B cell (primary cell): ENCODE data around the gene C3orf18. TPM values are rescaled to one million over a fixed set of nuclear protein-coding genes. Genes with fewer than 3 reads are reported as not detected.

Source experiments
- ATAC-seq: fragments of 200-7000 bp; cut with Tn5 transposase; one replicate; pipeline ENCODE4 v1.10.0; 2021; ENCODE audit warnings: low read depth, mild to moderate bottlenecking, moderate number of reproducible peaks, moderate library complexity
- CTCF ChIA-PET: fragments of 350-600 bp; sonication (Branson Sonifier 250); formaldehyde crosslinking; loops from one replicate; lab custom pipeline; 2021; ENCODE audit warnings: antibody characterized with exemption, inconsistent platforms; lab: Charles Lee
- POLR2A ChIA-PET: fragments of 350-600 bp; sonication (Branson Sonifier 250); formaldehyde crosslinking; loops from one replicate; lab custom pipeline; 2021; ENCODE audit warnings: antibody characterized with exemption; lab: Charles Lee
- DNase-seq: peaks from one replicate; pipeline ENCODE4 v3.0.0; 2013
- H2AFZ ChIP-seq: 2 replicates; pipeline ENCODE4 v1.6.1; 2012; ENCODE audit warnings: mild to moderate bottlenecking, low read depth, low read length; ENCODE audit not compliant: insufficient read depth, poor library complexity, severe bottlenecking
- H3K27ac ChIP-seq, 2 donors: 1 replicate in 1 of 2; 2 replicates in 1 of 2; pipeline ENCODE4 v1.5.1; 2012 to 2013; ENCODE audit warnings: low read length in 2 of 2, mild to moderate bottlenecking in 2 of 2, moderate library complexity in 1 of 2
- H3K27me3 ChIP-seq, 4 experiments: fragments of 200-600 bp in 1 of 4; sonication (generic) in 1 of 4; replicated peaks in 1 of 4; 1 replicate in 2 of 4; 2 replicates in 2 of 4; pipeline versions ENCODE4 v1.6.1 to v1.7.0; 2013 to 2016; ENCODE audit warnings: low read length in 3 of 4, mild to moderate bottlenecking in 2 of 4, mixed read lengths in 1 of 4, moderate library complexity in 1 of 4; ENCODE audit not compliant: insufficient read depth in 4 of 4, control insufficient read depth in 3 of 4; ENCODE audit errors: control extremely low read depth in 1 of 4
- H3K36me3 ChIP-seq, 2 experiments: replicated peaks in 1 of 2; 1 replicate in 1 of 2; 2 replicates in 1 of 2; pipeline versions ENCODE4 v1.6.1 to v1.7.1; 2013; ENCODE audit warnings: low read length in 1 of 2; ENCODE audit not compliant: insufficient read depth in 2 of 2, control insufficient read depth in 1 of 2; ENCODE audit errors: control extremely low read depth in 1 of 2, extremely low read depth in 1 of 2
- H3K4me1 ChIP-seq, 2 donors: fragments of 200-600 bp in 1 of 2; sonication (generic) in 1 of 2; 1 replicate in 1 of 2; 2 replicates in 1 of 2; pipeline versions ENCODE4 v1.5.1 to v1.6.1; 2013 to 2017; ENCODE audit warnings: low read length in 2 of 2; ENCODE audit not compliant: control insufficient read depth in 2 of 2, insufficient read depth in 2 of 2
- H3K4me2 ChIP-seq: replicated peaks from 2 replicates; pipeline ENCODE3; 2012; ENCODE audit warnings: mild to moderate bottlenecking, low read depth, low read length; ENCODE audit not compliant: poor library complexity, severe bottlenecking
- H3K4me3 ChIP-seq, 5 experiments: fragments of 200-600 bp in 1 of 5; sonication (generic) in 1 of 5; 1 replicate in 3 of 5; 2 replicates in 2 of 5; pipeline versions ENCODE4 v1.5.1 to v1.7.0; 2011 to 2016; ENCODE audit warnings: low read length in 4 of 5, mild to moderate bottlenecking in 4 of 5, low read depth in 2 of 5, control low read depth in 1 of 5, moderate library complexity in 1 of 5; ENCODE audit not compliant: insufficient read depth in 1 of 5; ENCODE audit errors: control extremely low read depth in 1 of 5, extremely low read depth in 1 of 5
- H3K79me2 ChIP-seq: fragments of 200-600 bp; sonication (generic); one replicate; pipeline ENCODE4 v1.6.0; 2016; ENCODE audit warnings: low read length; ENCODE audit not compliant: control insufficient read depth, insufficient read depth
- H3K9ac ChIP-seq: fragments of 200-600 bp; sonication (generic); 2 replicates; pipeline ENCODE4 v1.6.1; 2017; ENCODE audit warnings: mild to moderate bottlenecking, low read length, moderate library complexity
- H3K9me3 ChIP-seq, 3 donors: one replicate each; pipeline versions ENCODE4 v1.6.1 to v1.7.1; 2013; ENCODE audit warnings: low read length in 2 of 3; ENCODE audit not compliant: control insufficient read depth in 2 of 3, insufficient read depth in 1 of 3; ENCODE audit errors: control extremely low read depth in 1 of 3
- H4K20me1 ChIP-seq: 2 replicates; pipeline ENCODE4 v1.6.0; 2012; ENCODE audit warnings: mild to moderate bottlenecking, low read length; ENCODE audit not compliant: insufficient read depth, control insufficient read depth, poor library complexity, severe bottlenecking
- H3K27ac Mint-ChIP-seq: one replicate; pipeline ENCODE4 v1.8.0; 2021; ENCODE audit warnings: mixed read lengths
- H3K27me3 Mint-ChIP-seq: one replicate; pipeline ENCODE4 v1.8.0; 2021; ENCODE audit warnings: mixed read lengths
- H3K4me1 Mint-ChIP-seq: one replicate; pipeline ENCODE4 v1.8.0; 2021; ENCODE audit warnings: mixed read lengths
- H3K4me3 Mint-ChIP-seq: one replicate; pipeline ENCODE4 v1.8.0; 2021; ENCODE audit warnings: mixed read lengths
- H3K9me3 Mint-ChIP-seq: one replicate; pipeline ENCODE4 v1.8.0; 2022; ENCODE audit warnings: mixed read lengths; ENCODE audit not compliant: insufficient read depth
- EZH2 ChIP-seq: IDR thresholded peaks from 2 replicates; pipeline ENCODE4 v1.6.1; 2012; ENCODE audit warnings: borderline replicate concordance, low read depth, mild to moderate bottlenecking, moderate library complexity, low read length; ENCODE audit not compliant: insufficient read depth, poor library complexity, severe bottlenecking
- WGBS: methylation state at CpG from one replicate; pipeline ENCODE4 v1.1.5; 2013; ENCODE audit warnings: missing lambda C conversion rate; ENCODE audit not compliant: insufficient coverage; 5-methylcytosine and 5-hydroxymethylcytosine counted together
- intact Hi-C: fragments of 100-400 bp; cut with micrococcal nuclease; formaldehyde crosslinking; loops from one replicate; pipeline ENCODE4 v1.10.0; 2022
- polyA plus RNA-seq: library from polyadenylated mRNA; depleted of rRNA; stranded (reverse); fragments of >200 nt; gene quantifications from 2 replicates; pipeline ENCODE4 v1.2.3, GENCODE V29; 2012
- total RNA-seq, 2 donors: library from RNA; stranded (reverse); fragments of 120-200 nt in 1 of 2; gene quantifications; 1 replicate in 1 of 2; 2 replicates in 1 of 2; pipeline versions ENCODE4 v1.2.3 to v1.2.4, GENCODE V29; 2013 to 2022
- TF ChIP-seq, protein P1 (sequence below): fragments of 200-600 bp; IDR thresholded peaks from one replicate; pipeline ENCODE4 v1.8.0; 2022; ENCODE audit warnings: antibody characterized with exemption, mild to moderate bottlenecking

C3orf18 gene
- total and polyA plus RNA-seq, 2 donors (not counting 1 experiment from before 2014, with no cell fraction given): 14.3 to 15.4 TPM

GRCh38 chr3:50512131-50512530 lies 55.4 kb downstream of the C3orf18 start:
- CTCF ChIA-PET: interaction anchor here (0.6 to 1.9 kb wide), 2 partner anchors 10 to 31 kb away, joined by 4 to 7 read pairs; no protein-coding TSS in a partner anchor
- H3K4me3 Mint-ChIP-seq: no peak overlapping the region
- Histone ChIP-seq H3K4me3 (no peak overlapping the region), H3K27ac (no peak overlapping the region), H3K79me2 (no peaks in the 10 kb centered on the region), H3K4me1 (peaks cover 24 to 27% of the 10 kb centered on the region in 2 donors), H4K20me1 (no peaks in the 10 kb centered on the region), H3K27me3 (peaks cover 0 to 4% (median 0%) of the 10 kb centered on the region in 4 experiments), H3K9ac (no peak overlapping the region), H3K36me3 (no peaks in the 10 kb centered on the region), H3K4me2 (no peak overlapping the region), H2AFZ (no peak overlapping the region), H3K9me3 (no peaks in the 10 kb centered on the region)
- H3K27ac Mint-ChIP-seq: no peak overlapping the region
- no peak for TF ChIP-seq EZH2
- TF ChIP-seq, protein P1, sequence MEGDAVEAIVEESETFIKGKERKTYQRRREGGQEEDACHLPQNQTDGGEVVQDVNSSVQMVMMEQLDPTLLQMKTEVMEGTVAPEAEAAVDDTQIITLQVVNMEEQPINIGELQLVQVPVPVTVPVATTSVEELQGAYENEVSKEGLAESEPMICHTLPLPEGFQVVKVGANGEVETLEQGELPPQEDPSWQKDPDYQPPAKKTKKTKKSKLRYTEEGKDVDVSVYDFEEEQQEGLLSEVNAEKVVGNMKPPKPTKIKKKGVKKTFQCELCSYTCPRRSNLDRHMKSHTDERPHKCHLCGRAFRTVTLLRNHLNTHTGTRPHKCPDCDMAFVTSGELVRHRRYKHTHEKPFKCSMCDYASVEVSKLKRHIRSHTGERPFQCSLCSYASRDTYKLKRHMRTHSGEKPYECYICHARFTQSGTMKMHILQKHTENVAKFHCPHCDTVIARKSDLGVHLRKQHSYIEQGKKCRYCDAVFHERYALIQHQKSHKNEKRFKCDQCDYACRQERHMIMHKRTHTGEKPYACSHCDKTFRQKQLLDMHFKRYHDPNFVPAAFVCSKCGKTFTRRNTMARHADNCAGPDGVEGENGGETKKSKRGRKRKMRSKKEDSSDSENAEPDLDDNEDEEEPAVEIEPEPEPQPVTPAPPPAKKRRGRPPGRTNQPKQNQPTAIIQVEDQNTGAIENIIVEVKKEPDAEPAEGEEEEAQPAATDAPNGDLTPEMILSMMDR: no peak
- intact Hi-C loops: no loop called here
- POLR2A ChIA-PET: interaction anchor here (0.6 kb wide), 1 partner anchor 156 kb away, joined by 7 read pairs; no protein-coding TSS in a partner anchor
- peaks cover 3% of the 10 kb centered on the region for H3K27me3 Mint-ChIP-seq
- DNase-seq (no peak), ATAC-seq (no peak)
- WGBS: 100% methylated on average over 3 of the region's 3 CpGs
- peaks cover 26% of the 10 kb centered on the region for H3K4me1 Mint-ChIP-seq
- no peaks in the 10 kb centered on the region for H3K9me3 Mint-ChIP-seq

- intact Hi-C loops: no loop called here
- no peak for ATAC-seq
- peaks cover 5% of the 10 kb centered on the region for H3K27me3 Mint-ChIP-seq
- CTCF ChIA-PET: interaction anchor here (1.9 kb wide), 1 partner anchor 32 kb away, joined by 7 read pairs; no protein-coding TSS in a partner anchor
- POLR2A ChIA-PET: no interaction called here
- no peak overlapping the region for H3K27ac Mint-ChIP-seq
- Histone ChIP-seq H3K9me3 (no peaks in the 10 kb centered on the region), H3K9ac (no peak overlapping the region), H3K4me2 (no peak overlapping the region), H3K4me1 (peaks cover 9% of the 10 kb centered on the region in 2 donors), H2AFZ (no peak overlapping the region), H3K27me3 (peaks cover 0 to 4% (median 0%) of the 10 kb centered on the region in 4 experiments), H4K20me1 (no peaks in the 10 kb centered on the region), H3K4me3 (no peak overlapping the region), H3K36me3 (no peaks in the 10 kb centered on the region), H3K27ac (no peak overlapping the region), H3K79me2 (no peaks in the 10 kb centered on the region)
- H3K9me3 Mint-ChIP-seq: no peaks in the 10 kb centered on the region
- no peak overlapping the region for H3K4me3 Mint-ChIP-seq
- WGBS: 31% methylated on average over 2 of the region's 2 CpGs
- no peak for TF ChIP-seq EZH2
- TF ChIP-seq, protein P1: no peak
- no peak for DNase-seq
- peaks cover 9% of the 10 kb centered on the region for H3K4me1 Mint-ChIP-seq
These were observed 57.2 kb downstream of the C3orf18 start for GRCh38 chr3:50510325-50510724.
